Activated CD4-positive, alpha-beta T cell treated with anti-CD3 and anti-CD28 coated beads for 36 hours (primary cell): ENCODE measurements around the gene ADGRV1. TPM values are rescaled to one million over a fixed set of nuclear protein-coding genes. Genes with fewer than 3 reads are reported as not detected.

Source experiments
- ATAC-seq: fragments of 200-7000 bp; cut with Tn5 transposase; one replicate; pipeline ENCODE4 v1.10.0; 2021; ENCODE audit warnings: mild to moderate bottlenecking, moderate library complexity
- CTCF ChIA-PET: fragments of 350-600 bp; sonication (Branson Sonifier 250); formaldehyde crosslinking; loops from one replicate; lab custom pipeline; 2021; ENCODE audit warnings: antibody characterized with exemption; lab: Charles Lee
- POLR2A ChIA-PET: fragments of 350-600 bp; sonication (Branson Sonifier 250); formaldehyde crosslinking; loops from one replicate; lab custom pipeline; 2021; ENCODE audit warnings: antibody characterized with exemption, inconsistent platforms; lab: Charles Lee
- DNase-seq: peaks from one replicate; pipeline ENCODE4 v3.0.0-alpha.2; 2020
- H3K27ac Mint-ChIP-seq: one replicate; pipeline ENCODE4 v1.8.0; 2021; ENCODE audit warnings: mixed read lengths
- H3K27me3 Mint-ChIP-seq: one replicate; pipeline ENCODE4 v1.8.0; 2021; ENCODE audit warnings: mixed read lengths
- H3K36me3 Mint-ChIP-seq: one replicate; pipeline ENCODE4 v1.8.0; 2021; ENCODE audit warnings: low read depth, mixed read lengths
- H3K4me1 Mint-ChIP-seq: one replicate; pipeline ENCODE4 v1.8.0; 2021; ENCODE audit warnings: mixed read lengths
- H3K4me3 Mint-ChIP-seq: one replicate; pipeline ENCODE4 v1.8.0; 2021; ENCODE audit warnings: mild to moderate bottlenecking, moderate library complexity, mixed read lengths
- H3K9me3 Mint-ChIP-seq: one replicate; pipeline ENCODE4 v1.8.0; 2021; ENCODE audit warnings: low read depth, mixed read lengths
- intact Hi-C, 2 experiments: fragments of 100-400 bp; cut with DNase I in 1 of 2; cut with micrococcal nuclease in 1 of 2; formaldehyde crosslinking; loops; one replicate each; pipeline versions ENCODE4 v1.14.2 to v1.15.1; 2022 to 2024; cut with DNase I, micrococcal nuclease
- total RNA-seq, 2 experiments: library from RNA; stranded (reverse); gene quantifications; one replicate each; pipeline ENCODE4 v1.2.3, GENCODE V29; 2021

ADGRV1 gene
- total RNA-seq, 2 experiments from 2014 or later = 0.02 to 0.12 TPM

GRCh38 chr5:90861843-90862586, 303.4 kb downstream of the ADGRV1 start:
- DNase-seq = no peak
- H3K4me1 Mint-ChIP-seq = no peaks in the 10 kb centered on the region
- no peaks in the 10 kb centered on the region for H3K27me3 Mint-ChIP-seq
- H3K27ac Mint-ChIP-seq = no peak overlapping the region
- no peak overlapping the region for H3K4me3 Mint-ChIP-seq
- H3K36me3 Mint-ChIP-seq = no peaks in the 10 kb centered on the region
- intact Hi-C loops = loop anchor here in 1 of 2 experiments (10.0 kb wide), 1 partner anchor 243 kb away; no protein-coding TSS in a partner anchor
- CTCF ChIA-PET = interaction anchor here (1.0 to 2.6 kb wide), 2 partner anchors 10 to 558 kb away, joined by 4 to 13 read pairs; no protein-coding TSS in a partner anchor
- H3K9me3 Mint-ChIP-seq = no peaks in the 10 kb centered on the region
- POLR2A ChIA-PET = no interaction called here
- no peak for ATAC-seq

- POLR2A ChIA-PET = no interaction called here
- ATAC-seq = no peak
- Mint-ChIP-seq H3K4me3 (no peak overlapping the region), H3K27ac (no peak overlapping the region), H3K36me3 (no peaks in the 10 kb centered on the region), H3K9me3 (no peaks in the 10 kb centered on the region), H3K27me3 (peaks cover 13% of the 10 kb centered on the region), H3K4me1 (peaks cover 4% of the 10 kb centered on the region)
- intact Hi-C loops = loop anchor here (5.0 to 10.0 kb wide), 3 partner anchors 240 to 362 kb away; no protein-coding TSS in a partner anchor
- CTCF ChIA-PET = interaction anchor here (0.6 to 3.1 kb wide), 18 partner anchors 8 to 558 kb away, joined by 3 to 41 read pairs (median 5); no protein-coding TSS in a partner anchor
- no peak for DNase-seq
Measured at GRCh38 chr5:90865180-90865579, 306.6 kb downstream of the ADGRV1 start.

GRCh38 chr5:90866333-90866732, 307.7 kb downstream of the ADGRV1 start:
- POLR2A ChIA-PET = no interaction called here
- CTCF ChIA-PET = interaction anchor here (0.7 to 3.1 kb wide), 14 partner anchors 12 to 570 kb away, joined by 3 to 41 read pairs (median 4); no protein-coding TSS in a partner anchor
- H3K4me1 Mint-ChIP-seq = peaks cover 7% of the 10 kb centered on the region
- H3K27ac Mint-ChIP-seq = no peak overlapping the region
- intact Hi-C loops = loop anchor here (1.0 to 10.0 kb wide), 9 partner anchors 66 to 553 kb away; no protein-coding TSS in a partner anchor
- H3K9me3 Mint-ChIP-seq = no peaks in the 10 kb centered on the region
- H3K4me3 Mint-ChIP-seq = no peak overlapping the region
- peaks cover 15% of the 10 kb centered on the region for H3K27me3 Mint-ChIP-seq
- no peak for DNase-seq
- no peaks in the 10 kb centered on the region for H3K36me3 Mint-ChIP-seq
- no peak for ATAC-seq

DNA sequence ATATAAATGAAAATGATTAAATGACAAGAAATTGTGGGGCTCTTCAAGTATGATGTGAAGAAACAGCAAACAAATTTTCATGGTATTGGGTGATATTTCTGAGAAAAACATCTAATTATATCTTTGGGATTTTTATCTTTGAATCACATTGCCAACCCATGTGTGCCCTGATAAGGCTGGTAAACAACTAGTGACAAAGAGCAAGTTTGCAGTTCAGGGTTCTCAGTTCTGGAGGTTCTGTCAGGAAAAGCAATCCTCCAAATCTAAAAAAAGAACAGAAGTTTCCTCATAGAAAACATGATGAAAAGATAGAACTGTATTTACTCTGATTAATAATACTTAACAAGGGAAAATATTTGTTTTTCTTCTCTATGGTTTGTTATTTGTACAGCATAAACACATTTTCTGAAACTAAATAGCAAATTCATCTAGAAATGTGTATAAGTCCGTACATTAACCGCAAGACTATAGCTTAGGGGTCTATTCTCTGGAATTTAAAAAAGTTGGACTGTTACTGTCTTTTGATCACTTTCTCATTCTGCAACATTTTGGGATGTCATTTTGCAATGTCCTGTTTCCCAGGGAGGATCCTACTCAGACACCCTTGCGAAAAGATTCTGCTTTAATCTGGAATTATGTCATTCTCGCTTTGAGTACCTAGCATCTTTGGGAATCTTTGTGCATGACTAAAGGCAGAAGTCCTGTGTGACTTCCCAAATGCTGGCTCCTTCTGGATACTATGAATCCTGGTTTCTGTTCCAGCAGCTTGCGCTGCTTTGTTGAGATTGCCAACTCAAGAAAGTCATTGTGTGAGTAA, 308.5 kb downstream of the ADGRV1 start:
- no peak overlapping the region for H3K27ac Mint-ChIP-seq
- peaks cover 11% of the 10 kb centered on the region for H3K4me1 Mint-ChIP-seq
- ATAC-seq (no peak), DNase-seq (no peak)
- H3K9me3 Mint-ChIP-seq = no peaks in the 10 kb centered on the region
- ChIA-PET POLR2A (no interaction called here), CTCF (interaction anchor here (0.8 to 3.1 kb wide), 9 partner anchors 12 to 553 kb away, joined by 3 to 41 read pairs (median 5); no protein-coding TSS in a partner anchor)
- no peaks in the 10 kb centered on the region for H3K36me3 Mint-ChIP-seq
- intact Hi-C loops = loop anchor here (1.0 to 10.0 kb wide), 9 partner anchors 66 to 552 kb away; no protein-coding TSS in a partner anchor
- no peak overlapping the region for H3K4me3 Mint-ChIP-seq
- peaks cover 17% of the 10 kb centered on the region for H3K27me3 Mint-ChIP-seq

DNA sequence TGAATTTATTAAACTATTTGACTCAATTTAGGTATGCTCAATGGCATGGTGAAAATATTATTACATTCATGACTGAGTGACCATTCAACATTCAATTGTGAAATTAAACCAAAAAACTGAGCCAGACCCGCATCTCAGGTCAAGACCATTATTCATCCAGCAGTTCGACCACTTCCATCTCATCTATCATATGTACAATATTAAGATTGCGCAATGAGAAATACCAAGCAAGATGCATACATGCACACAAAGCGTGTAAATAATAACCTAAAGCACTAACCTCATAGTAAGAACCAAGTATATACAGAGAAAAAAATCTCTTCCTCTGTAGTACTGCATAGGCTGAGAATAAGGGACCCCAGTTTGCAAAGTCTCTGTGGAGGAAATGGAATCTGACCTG, 310.2 kb downstream of the ADGRV1 start:
- Mint-ChIP-seq H3K36me3 (no peaks in the 10 kb centered on the region), H3K9me3 (no peaks in the 10 kb centered on the region), H3K27me3 (peaks cover 18% of the 10 kb centered on the region), H3K4me3 (no peak overlapping the region), H3K4me1 (peaks cover 24% of the 10 kb centered on the region), H3K27ac (no peak overlapping the region)
- intact Hi-C loops = loop anchor here (5.0 to 10.0 kb wide), 3 partner anchors 236 to 359 kb away; no protein-coding TSS in a partner anchor
- ChIA-PET CTCF (no interaction called here), POLR2A (no interaction called here)
- no peak for ATAC-seq
- no peak for DNase-seq

DNA sequence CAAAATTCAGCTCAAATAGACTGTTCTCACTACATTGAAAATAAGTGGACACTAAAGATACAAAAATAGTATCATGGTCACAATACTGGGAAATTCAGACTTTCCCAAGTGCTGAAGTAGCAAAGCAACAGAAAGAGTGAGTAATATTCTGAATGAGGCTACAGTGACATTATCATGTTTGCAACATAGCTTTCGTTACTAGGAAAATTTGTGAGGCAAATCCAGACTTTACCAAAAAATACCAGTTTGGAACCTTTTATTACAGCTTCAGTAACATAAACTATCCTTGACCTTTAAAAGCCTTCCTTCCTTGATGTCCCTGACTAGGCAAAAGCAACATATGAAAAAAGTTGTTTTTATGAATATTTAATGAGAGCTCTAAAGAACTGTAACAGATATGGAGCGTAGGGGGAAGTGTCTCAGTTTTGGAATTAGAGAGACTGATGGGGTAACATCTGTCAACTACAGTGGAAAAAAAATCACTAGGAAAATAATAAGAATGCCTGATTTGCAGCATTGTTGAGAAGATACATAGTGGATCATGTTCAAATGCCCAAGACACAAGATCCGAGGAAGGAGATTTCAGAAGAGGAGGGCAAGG, 312.9 kb downstream of the ADGRV1 start:
- H3K4me1 Mint-ChIP-seq = peaks cover 30% of the 10 kb centered on the region
- H3K9me3 Mint-ChIP-seq = no peaks in the 10 kb centered on the region
- CTCF ChIA-PET = interaction anchor here (1.0 to 3.0 kb wide), 5 partner anchors 9 to 547 kb away, joined by 4 to 13 read pairs (median 5); partner anchors contain the start of gene ARRDC3
- POLR2A ChIA-PET = no interaction called here
- ATAC-seq (no peak), DNase-seq (no peak)
- peaks cover 31% of the 10 kb centered on the region for H3K27me3 Mint-ChIP-seq
- no peak overlapping the region for H3K4me3 Mint-ChIP-seq
- no peak overlapping the region for H3K27ac Mint-ChIP-seq
- intact Hi-C loops = loop anchor here (5.0 to 10.0 kb wide), 3 partner anchors 186 to 293 kb away; no protein-coding TSS in a partner anchor
- H3K36me3 Mint-ChIP-seq = no peaks in the 10 kb centered on the region

DNA sequence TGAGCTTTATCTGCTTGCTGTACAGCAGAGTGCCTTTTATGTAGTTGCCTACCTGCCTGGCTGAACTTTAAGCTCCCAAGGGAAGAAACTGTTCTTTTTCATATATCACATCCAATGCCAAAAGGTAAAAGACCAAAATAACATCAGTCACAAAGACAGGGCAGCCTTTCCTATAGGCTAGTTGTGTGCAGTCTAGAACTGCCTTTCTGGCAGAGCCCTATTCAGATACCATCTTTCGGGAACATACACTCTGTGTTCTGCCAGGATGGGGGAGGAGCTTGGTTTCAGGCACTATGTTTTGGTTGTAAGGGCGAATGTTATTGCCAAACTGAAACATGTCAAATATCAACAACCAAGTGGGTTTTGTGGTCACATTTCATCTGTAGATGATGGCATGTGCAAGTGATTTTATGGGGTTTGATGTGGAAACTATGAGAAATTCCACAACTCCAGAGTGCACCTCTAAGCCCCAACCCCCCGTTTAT, 314.5 kb downstream of the ADGRV1 start:
- Mint-ChIP-seq H3K9me3 (no peaks in the 10 kb centered on the region), H3K27ac (no peak overlapping the region), H3K36me3 (no peaks in the 10 kb centered on the region), H3K27me3 (peaks cover 38% of the 10 kb centered on the region), H3K4me3 (no peak overlapping the region), H3K4me1 (peaks cover 30% of the 10 kb centered on the region)
- intact Hi-C loops = loop anchor here (1.0 to 10.0 kb wide), 4 partner anchors 184 to 297 kb away; no protein-coding TSS in a partner anchor
- peak; percentile 86 for ATAC-seq
- ChIA-PET POLR2A (interaction anchor here (0.6 to 0.7 kb wide), 2 partner anchors 508 to 510 kb away, joined by 4 read pairs; partner anchors contain the start of gene ARRDC3), CTCF (interaction anchor here (1.1 to 3.0 kb wide), 3 partner anchors 9 to 511 kb away, joined by 3 to 13 read pairs (median 4); partner anchors contain the start of gene ARRDC3)
- DNase-seq = peak; percentile 50

- no peaks in the 10 kb centered on the region for H3K9me3 Mint-ChIP-seq
- ATAC-seq (no peak), DNase-seq (no peak)
- H3K36me3 Mint-ChIP-seq = no peaks in the 10 kb centered on the region
- ChIA-PET CTCF (interaction anchor here (1.1 to 1.3 kb wide), 2 partner anchors 10 to 58 kb away, joined by 3 to 4 read pairs; no protein-coding TSS in a partner anchor), POLR2A (no interaction called here)
- H3K4me1 Mint-ChIP-seq = peaks cover 30% of the 10 kb centered on the region
- no peak overlapping the region for H3K27ac Mint-ChIP-seq
- H3K4me3 Mint-ChIP-seq = no peak overlapping the region
- intact Hi-C loops = loop anchor here (5.0 to 10.0 kb wide), 3 partner anchors 183 to 291 kb away; no protein-coding TSS in a partner anchor
- H3K27me3 Mint-ChIP-seq = peaks cover 44% of the 10 kb centered on the region
Measured at GRCh38 chr5:90874066-90874465, 315.5 kb downstream of the ADGRV1 start.

DNA sequence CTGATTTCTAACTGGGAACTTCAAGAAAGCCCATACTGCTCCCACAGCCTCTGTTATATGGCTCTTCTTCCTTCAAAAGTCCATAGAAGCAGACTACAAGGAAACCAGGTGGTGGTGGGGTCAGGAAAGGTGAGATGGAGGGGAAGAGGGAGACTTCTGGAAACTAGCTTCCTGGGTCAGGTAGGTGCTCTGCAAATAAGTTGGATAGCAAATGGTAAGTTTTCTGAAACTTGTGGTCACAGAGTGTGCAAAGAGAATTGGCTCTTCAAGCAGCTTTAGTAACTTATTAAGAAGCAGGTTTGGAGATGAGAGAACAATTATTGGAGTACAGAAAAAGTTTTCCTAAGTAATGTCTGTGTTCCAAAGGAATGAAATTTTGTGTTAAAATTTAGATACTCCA, 316.9 kb downstream of the ADGRV1 start:
- H3K9me3 Mint-ChIP-seq = no peaks in the 10 kb centered on the region
- DNase-seq (no peak), ATAC-seq (no peak)
- intact Hi-C loops = loop anchor here in 1 of 2 experiments (10.0 kb wide), 1 partner anchor 289 kb away; no protein-coding TSS in a partner anchor
- H3K27ac Mint-ChIP-seq = no peak overlapping the region
- peaks cover 40% of the 10 kb centered on the region for H3K27me3 Mint-ChIP-seq
- ChIA-PET POLR2A (no interaction called here), CTCF (interaction anchor here (0.6 kb wide), 1 partner anchor 267 kb away, joined by 3 read pairs; no protein-coding TSS in a partner anchor)
- H3K4me3 Mint-ChIP-seq = no peak overlapping the region
- H3K4me1 Mint-ChIP-seq = peaks cover 24% of the 10 kb centered on the region
- no peaks in the 10 kb centered on the region for H3K36me3 Mint-ChIP-seq

GRCh38 chr5:90876366-90876765, 317.8 kb downstream of the ADGRV1 start:
- intact Hi-C loops = loop anchor here in 1 of 2 experiments (10.0 kb wide), 1 partner anchor 288 kb away; no protein-coding TSS in a partner anchor
- H3K9me3 Mint-ChIP-seq = no peaks in the 10 kb centered on the region
- H3K4me3 Mint-ChIP-seq = no peak overlapping the region
- no peak for ATAC-seq
- H3K36me3 Mint-ChIP-seq = no peaks in the 10 kb centered on the region
- no peak for DNase-seq
- POLR2A ChIA-PET = no interaction called here
- CTCF ChIA-PET = interaction anchor here (1.6 kb wide), 1 partner anchor 11 kb away, joined by 5 read pairs; no protein-coding TSS in a partner anchor
- no peak overlapping the region for H3K27ac Mint-ChIP-seq
- H3K4me1 Mint-ChIP-seq = peaks cover 24% of the 10 kb centered on the region
- H3K27me3 Mint-ChIP-seq = peaks cover 45% of the 10 kb centered on the region
